ENCODE results near the gene KCNN4.
"Not testable (repeated sequence)": the region's sequence is repeated elsewhere in the genome, so short reads cannot be mapped to it uniquely, and the experiment has no call there.

KCNN4 gene

GRCh38 chr19:43780706-43781525, at the start of gene KCNN4:
Gene KCNN4 (minus strand): TSS chr19:43780973. CDS start chr19:43780861, 112 bp downstream.
- no peak for DNase-seq (ENCODE audit: low read depth)
- no peak within 1 kb of the TSS for H3K4me3 ChIP-seq (ENCODE audit: low read depth, low read length)

GRCh38 chr19:43826787-43827754, 46.3 kb upstream of the KCNN4 start, which contains the start of gene ZNF283:
Gene ZNF283 (plus strand): TSS chr19:43827321. CDS start chr19:43833505, 6,184 bp downstream.
- H3K4me3 ChIP-seq (ENCODE audit: low read depth, low read length) = peak within 1 kb of the TSS; percentile 68
- peak; percentile 56 for DNase-seq (ENCODE audit: low read depth)

- DNase-seq (ENCODE audit: low read depth); H3K4me3 ChIP-seq (ENCODE audit: low read depth, low read length): not testable (repeated sequence)
These were observed 43.8 kb upstream of the KCNN4 start for GRCh38 chr19:43824572-43824971.

- H3K4me3 ChIP-seq (ENCODE audit: low read depth, low read length); DNase-seq (ENCODE audit: low read depth): not testable (repeated sequence)
These were observed 43.1 kb upstream of the KCNN4 start for GRCh38 chr19:43823856-43824255.

- peak overlapping the region; percentile 52 for H3K4me3 ChIP-seq (ENCODE audit: low read depth, low read length)
- no peak for DNase-seq (ENCODE audit: low read depth)
These were observed 40.1 kb upstream of the KCNN4 start for GRCh38 chr19:43820884-43821215.

- DNase-seq (ENCODE audit: low read depth) = no peak
- peak overlapping the region; percentile 52 for H3K4me3 ChIP-seq (ENCODE audit: low read depth, low read length)
These were observed 39.5 kb upstream of the KCNN4 start for GRCh38 chr19:43820098-43820883.

GRCh38 chr19:43818500-43818899, 37.7 kb upstream of the KCNN4 start:
- no peak for DNase-seq (ENCODE audit: low read depth)
- no peak overlapping the region for H3K4me3 ChIP-seq (ENCODE audit: low read depth, low read length)

GRCh38 chr19:43817454-43817853, 36.7 kb upstream of the KCNN4 start:
- DNase-seq (ENCODE audit: low read depth); H3K4me3 ChIP-seq (ENCODE audit: low read depth, low read length): not testable (repeated sequence)

- DNase-seq (ENCODE audit: low read depth) = no peak
- H3K4me3 ChIP-seq (ENCODE audit: low read depth, low read length) = no peak overlapping the region
These were observed 34.0 kb upstream of the KCNN4 start for GRCh38 chr19:43814663-43815352.

GRCh38 chr19:43812688-43813087, 31.9 kb upstream of the KCNN4 start:
- DNase-seq (ENCODE audit: low read depth) = no peak

GRCh38 chr19:43812259-43812658, 31.5 kb upstream of the KCNN4 start:
- DNase-seq (ENCODE audit: low read depth) = no peak
- H3K4me3 ChIP-seq (ENCODE audit: low read depth, low read length) = no peak overlapping the region

More at GRCh38 chr19:43812688-43813087, 31.9 kb upstream of the KCNN4 start:
- H3K4me3 ChIP-seq (ENCODE audit: low read depth, low read length) = no peak overlapping the region

GRCh38 chr19:43811837-43812236, 31.1 kb upstream of the KCNN4 start:
- no peak for DNase-seq (ENCODE audit: low read depth)
- H3K4me3 ChIP-seq (ENCODE audit: low read depth, low read length) = no peak overlapping the region

- DNase-seq (ENCODE audit: low read depth) = no peak
- no peak overlapping the region for H3K4me3 ChIP-seq (ENCODE audit: low read depth, low read length)
These were observed 29.3 kb upstream of the KCNN4 start for GRCh38 chr19:43809762-43810696.

- DNase-seq (ENCODE audit: low read depth) = no peak
- no peak overlapping the region for H3K4me3 ChIP-seq (ENCODE audit: low read depth, low read length)
These were observed 26.9 kb upstream of the KCNN4 start for GRCh38 chr19:43807651-43808050.

GRCh38 chr19:43806848-43807247, 26.1 kb upstream of the KCNN4 start:
- DNase-seq (ENCODE audit: low read depth) = no peak

GRCh38 chr19:43806401-43806800, 25.6 kb upstream of the KCNN4 start:
- DNase-seq (ENCODE audit: low read depth) = not testable (repeated sequence)

More at GRCh38 chr19:43806848-43807247, 26.1 kb upstream of the KCNN4 start:
- H3K4me3 ChIP-seq (ENCODE audit: low read depth, low read length) = no peak overlapping the region

GRCh38 chr19:43804432-43804831, 23.7 kb upstream of the KCNN4 start:
- no peak overlapping the region for H3K4me3 ChIP-seq (ENCODE audit: low read depth, low read length)
- no peak for DNase-seq (ENCODE audit: low read depth)

More at GRCh38 chr19:43806401-43806800, 25.6 kb upstream of the KCNN4 start:
- not testable (repeated sequence) for H3K4me3 ChIP-seq (ENCODE audit: low read depth, low read length)

All from skeletal muscle cell (primary cell).